Mesenchymal stem cell (in vitro differentiated cells and primary cell): ENCODE data around the gene OTOS.
A peak's percentile ranks its signal among the peaks of the same experiment; 100 is the strongest.

ENCODE experiments used
- DNase-seq: peaks from one replicate; pipeline ENCODE4 v3.0.0-alpha.2; 2013
- H2AFZ ChIP-seq: one replicate; pipeline ENCODE4 v1.6.1; 2013; ENCODE audit warnings: low read depth, mild to moderate bottlenecking, control low read depth, inconsistent platforms, low read length, moderate library complexity
- H2AK5ac ChIP-seq: 2 replicates; pipeline ENCODE4 v1.6.1; 2013; ENCODE audit warnings: low read length, moderate library complexity, mild to moderate bottlenecking, inconsistent platforms; ENCODE audit not compliant: severe bottlenecking
- H2BK120ac ChIP-seq: one replicate; pipeline ENCODE4 v1.6.1; 2013; ENCODE audit warnings: low read depth, mild to moderate bottlenecking, inconsistent platforms, low read length, moderate library complexity
- H2BK12ac ChIP-seq, 2 experiments: one replicate each; pipeline ENCODE4 v1.6.1; 2013; ENCODE audit warnings: inconsistent platforms in 2 of 2, low read length in 2 of 2, mild to moderate bottlenecking in 2 of 2, moderate library complexity in 2 of 2, control low read depth in 1 of 2
- H2BK15ac ChIP-seq: one replicate; pipeline ENCODE4 v1.6.1; 2013; ENCODE audit warnings: mild to moderate bottlenecking, low read depth, inconsistent platforms; ENCODE audit not compliant: poor library complexity, severe bottlenecking
- H2BK5ac ChIP-seq: 2 replicates; pipeline ENCODE4 v1.6.1; 2013; ENCODE audit warnings: low read depth, mild to moderate bottlenecking, low read length, control low read depth, inconsistent platforms; ENCODE audit not compliant: poor library complexity, severe bottlenecking
- H3K14ac ChIP-seq, 2 experiments: one replicate each; pipeline ENCODE4 v1.6.1; 2013; ENCODE audit warnings: inconsistent platforms in 2 of 2, low read length in 2 of 2, control low read depth in 1 of 2, mild to moderate bottlenecking in 1 of 2, moderate library complexity in 1 of 2
- H3K18ac ChIP-seq, 2 experiments: one replicate each; pipeline ENCODE4 v1.6.1; 2013; ENCODE audit warnings: inconsistent platforms in 2 of 2, low read length in 2 of 2, control low read depth in 1 of 2, low read depth in 1 of 2, mild to moderate bottlenecking in 1 of 2
- H3K23ac ChIP-seq, 2 experiments: one replicate each; pipeline ENCODE4 v1.6.1; 2013; ENCODE audit warnings: inconsistent platforms in 2 of 2, low read length in 2 of 2, mild to moderate bottlenecking in 2 of 2, moderate library complexity in 2 of 2, control low read depth in 1 of 2
- H3K27ac ChIP-seq: 2 replicates; pipeline ENCODE4 v1.5.1; 2013; ENCODE audit warnings: mild to moderate bottlenecking, moderate library complexity, low read length, control low read depth, inconsistent platforms; ENCODE audit not compliant: poor library complexity, severe bottlenecking
- H3K27me3 ChIP-seq, 2 experiments: 2 replicates each; pipeline versions ENCODE4 v1.6.1 to v1.7.0; 2013; ENCODE audit warnings: low read length in 2 of 2, mild to moderate bottlenecking in 2 of 2, moderate library complexity in 2 of 2, control low read depth in 1 of 2, inconsistent platforms in 1 of 2; ENCODE audit not compliant: control insufficient read depth in 1 of 2, insufficient read depth in 1 of 2
- H3K36me3 ChIP-seq, 2 experiments: 2 replicates each; pipeline versions ENCODE4 v1.6.1 to v1.7.0; 2013; ENCODE audit warnings: low read length in 2 of 2, control low read depth in 1 of 2, inconsistent platforms in 1 of 2, low read depth in 1 of 2, mild to moderate bottlenecking in 1 of 2; ENCODE audit not compliant: insufficient read depth in 2 of 2, control insufficient read depth in 1 of 2
- H3K4ac ChIP-seq, 2 experiments: one replicate each; pipeline ENCODE4 v1.6.1; 2013; ENCODE audit warnings: inconsistent platforms in 2 of 2, low read length in 2 of 2, mild to moderate bottlenecking in 2 of 2, moderate library complexity in 2 of 2, control low read depth in 1 of 2, low read depth in 1 of 2
- H3K4me1 ChIP-seq: 2 replicates; pipeline ENCODE4 v1.6.1; 2013; ENCODE audit warnings: low read depth, low read length, control low read depth; ENCODE audit not compliant: control insufficient read depth, insufficient read depth
- H3K4me2 ChIP-seq: 2 replicates; pipeline ENCODE4 v1.6.1; 2013; ENCODE audit warnings: low read length, mild to moderate bottlenecking, inconsistent platforms; ENCODE audit not compliant: poor library complexity, severe bottlenecking
- H3K4me3 ChIP-seq, 2 experiments: 2 replicates each; pipeline versions ENCODE4 v1.5.1 to v1.7.0; 2013; ENCODE audit warnings: low read length in 2 of 2, mild to moderate bottlenecking in 2 of 2, control low read depth in 1 of 2, low read depth in 1 of 2; ENCODE audit not compliant: insufficient read depth in 1 of 2
- H3K79me1 ChIP-seq: replicated peaks from 2 replicates; pipeline ENCODE4 v1.6.1; 2013; ENCODE audit warnings: mild to moderate bottlenecking, control low read depth, low read length, inconsistent platforms; ENCODE audit not compliant: poor library complexity, severe bottlenecking
- H3K9ac ChIP-seq: 2 replicates; pipeline ENCODE4 v1.7.0; 2013; ENCODE audit warnings: mild to moderate bottlenecking, low read length, moderate library complexity
- H3K9me3 ChIP-seq: 2 replicates; pipeline ENCODE4 v1.7.0; 2013; ENCODE audit warnings: mild to moderate bottlenecking, low read length; ENCODE audit not compliant: control insufficient read depth
- H4K8ac ChIP-seq: one replicate; pipeline ENCODE4 v1.6.1; 2013; ENCODE audit warnings: inconsistent platforms, mild to moderate bottlenecking, low read length, moderate library complexity
- H4K91ac ChIP-seq: one replicate; pipeline ENCODE4 v1.6.1; 2013; ENCODE audit warnings: mild to moderate bottlenecking, low read length, inconsistent platforms
- WGBS: methylation state at CpG from one replicate; pipeline ENCODE4 v1.1.7; 2013; ENCODE audit warnings: mixed read lengths; 5-methylcytosine and 5-hydroxymethylcytosine counted together

Gene OTOS

GRCh38 chr2:240154606-240155005, 14.1 kb upstream of the OTOS start:
- no peak overlapping the region for H2BK120ac ChIP-seq
- no peak overlapping the region for H3K4me2 ChIP-seq
- no peaks in the 10 kb centered on the region for H3K79me1 ChIP-seq
- H3K9ac ChIP-seq: no peak overlapping the region
- no peak overlapping the region for H3K23ac ChIP-seq
- H4K91ac ChIP-seq: no peak overlapping the region
- no peaks in the 10 kb centered on the region for H3K4me1 ChIP-seq
- WGBS: 86% methylated on average over 8 of the region's 8 CpGs
- H4K8ac ChIP-seq: no peak overlapping the region
- H2BK15ac ChIP-seq: no peak overlapping the region
- H3K9me3 ChIP-seq: peaks cover 12% of the 10 kb centered on the region
- H2AK5ac ChIP-seq: no peak overlapping the region
- H3K4me3 ChIP-seq: no peak overlapping the region
- H2BK12ac ChIP-seq: no peak overlapping the region
- no peak overlapping the region for H2BK5ac ChIP-seq
- DNase-seq: no peak
- H3K4ac ChIP-seq: no peak overlapping the region
- H3K36me3 ChIP-seq: no peaks in the 10 kb centered on the region
- H2AFZ ChIP-seq: no peak overlapping the region
- no peak overlapping the region for H3K14ac ChIP-seq
- no peak overlapping the region for H3K18ac ChIP-seq
- peaks cover 11 to 74% of the 10 kb centered on the region in 2 experiments for H3K27me3 ChIP-seq
- H3K27ac ChIP-seq: no peak overlapping the region

GRCh38 chr2:240153418-240153817, 13.0 kb upstream of the OTOS start:
- H3K4ac ChIP-seq: no peak overlapping the region
- H3K14ac ChIP-seq: no peak overlapping the region
- DNase-seq: no peak
- H3K4me1 ChIP-seq: no peaks in the 10 kb centered on the region
- no peak overlapping the region for H3K27ac ChIP-seq
- no peak overlapping the region for H4K8ac ChIP-seq
- no peak overlapping the region for H3K18ac ChIP-seq
- H2BK120ac ChIP-seq: no peak overlapping the region
- no peak overlapping the region for H3K9ac ChIP-seq
- H2BK5ac ChIP-seq: no peak overlapping the region
- no peak overlapping the region for H2BK12ac ChIP-seq
- no peak overlapping the region for H3K4me3 ChIP-seq
- no peak overlapping the region for H2BK15ac ChIP-seq
- H3K23ac ChIP-seq: no peak overlapping the region
- H3K79me1 ChIP-seq: no peaks in the 10 kb centered on the region
- peaks cover 12% of the 10 kb centered on the region for H3K9me3 ChIP-seq
- no peaks in the 10 kb centered on the region for H3K36me3 ChIP-seq
- peaks cover 11 to 86% of the 10 kb centered on the region in 2 experiments for H3K27me3 ChIP-seq
- no peak overlapping the region for H2AFZ ChIP-seq
- no peak overlapping the region for H4K91ac ChIP-seq
- 38% methylated on average over 1 of the region's 3 CpGs for WGBS
- H3K4me2 ChIP-seq: no peak overlapping the region
- H2AK5ac ChIP-seq: no peak overlapping the region

GRCh38 chr2:240151477-240152031, 11.1 kb upstream of the OTOS start:
- Histone ChIP-seq H3K23ac (no peak overlapping the region), H4K91ac (no peak overlapping the region), H3K27me3 (peaks cover 11 to 79% of the 10 kb centered on the region in 2 experiments), H2BK5ac (no peak overlapping the region), H3K79me1 (no peaks in the 10 kb centered on the region), H3K27ac (no peak overlapping the region), H3K14ac (no peak overlapping the region), H3K4ac (no peak overlapping the region), H2BK120ac (no peak overlapping the region), H3K18ac (no peak overlapping the region), H2BK12ac (no peak overlapping the region), H3K9me3 (peaks cover 12% of the 10 kb centered on the region), H3K9ac (no peak overlapping the region), H2BK15ac (no peak overlapping the region), H3K4me3 (no peak overlapping the region), H2AK5ac (no peak overlapping the region), H3K4me2 (no peak overlapping the region), H4K8ac (no peak overlapping the region), H2AFZ (no peak overlapping the region), H3K36me3 (no peaks in the 10 kb centered on the region), H3K4me1 (peaks cover 1% of the 10 kb centered on the region)
- no peak for DNase-seq
- WGBS: 71% methylated on average over 13 of the region's 15 CpGs

DNA sequence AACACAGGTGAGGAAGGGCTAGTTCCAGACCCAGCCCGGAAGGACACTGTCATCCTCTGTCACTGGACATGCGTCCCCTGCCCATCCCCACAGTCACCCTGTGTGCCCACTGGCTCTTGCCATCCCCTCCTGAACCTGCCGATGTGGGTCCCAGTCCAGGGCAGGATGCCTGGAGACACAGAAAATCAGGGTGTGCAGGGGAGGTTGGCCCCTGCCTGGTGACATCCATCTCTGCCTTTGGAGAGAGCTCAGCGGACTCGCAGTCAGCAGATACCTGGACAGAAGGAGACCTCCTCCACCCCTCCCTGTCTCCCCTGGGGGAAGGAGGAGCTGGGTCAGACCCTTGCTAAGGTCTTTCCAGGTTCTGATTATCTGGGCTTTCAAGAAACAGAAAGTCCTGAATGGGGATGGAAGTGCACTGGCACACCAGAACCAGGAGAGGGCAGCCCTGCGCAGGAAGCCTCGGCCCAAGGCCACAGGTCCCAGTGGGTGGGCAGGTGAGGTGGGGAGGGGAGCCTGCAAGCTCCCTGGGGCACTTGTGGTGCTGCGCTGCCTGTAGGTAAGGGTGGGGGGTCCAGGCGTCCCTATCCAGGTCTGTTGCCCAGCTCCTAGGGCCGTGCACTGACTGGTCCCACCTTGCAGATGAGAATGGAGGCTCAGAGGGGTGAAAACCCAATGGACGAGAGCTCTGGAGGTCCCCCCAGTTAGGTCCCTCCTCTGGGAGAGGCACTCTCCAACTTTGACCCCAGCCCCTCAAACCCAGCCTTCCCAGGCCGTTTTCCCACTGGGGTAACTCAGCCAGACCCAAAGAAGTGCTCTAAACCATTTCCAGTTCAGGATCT, 9.7 kb upstream of the OTOS start:
- peak; percentile 23 for DNase-seq
- Histone ChIP-seq H3K4me2 (no peak overlapping the region), H4K91ac (no peak overlapping the region), H3K23ac (no peak overlapping the region), H2BK5ac (no peak overlapping the region), H2BK12ac (no peak overlapping the region), H3K18ac (no peak overlapping the region), H2AK5ac (no peak overlapping the region), H4K8ac (no peak overlapping the region), H3K36me3 (no peaks in the 10 kb centered on the region), H3K14ac (no peak overlapping the region), H3K4ac (no peak overlapping the region), H3K79me1 (no peaks in the 10 kb centered on the region), H3K9ac (no peak overlapping the region), H3K9me3 (peaks cover 12% of the 10 kb centered on the region), H3K27me3 (peaks cover 11 to 77% of the 10 kb centered on the region in 2 experiments), H3K4me1 (peaks cover 1% of the 10 kb centered on the region), H3K4me3 (no peak overlapping the region), H3K27ac (no peak overlapping the region), H2BK15ac (no peak overlapping the region), H2AFZ (no peak overlapping the region), H2BK120ac (no peak overlapping the region)
- WGBS: 56% methylated on average over 9 of the region's 12 CpGs
